ENCODE data around the gene GABBR2. TPM values are rescaled to one million over a fixed set of nuclear protein-coding genes. Genes with fewer than 3 reads are reported as not detected.

GABBR2 gene
- total and polyA plus RNA-seq, 2 donors (not counting 1 experiment from before 2014, with no cell fraction given) = 0.03 TPM; not detected in 1

GRCh38 chr9:98635374-98635773, 73.4 kb downstream of the GABBR2 start:
- CTCF ChIA-PET = no interaction called here
- Histone ChIP-seq H4K20me1 (ENCODE audit: control insufficient read depth, insufficient read depth, low read length, poor library complexity, severe bottlenecking) (no peaks in the 10 kb centered on the region), H3K9me3 (ENCODE audit: control extremely low read depth in 1 of 3, control insufficient read depth in 2 of 3, insufficient read depth in 1 of 3, low read length in 2 of 3) (peaks cover 0 to 3% (median 0%) of the 10 kb centered on the region in 3 donors), H3K4me1 (ENCODE audit: control insufficient read depth in 2 of 2, insufficient read depth in 2 of 2, low read length in 2 of 2) (no peaks in the 10 kb centered on the region), H3K27me3 (replicated peaks in 1 of 4; ENCODE audit: control extremely low read depth in 1 of 4, control insufficient read depth in 3 of 4, insufficient read depth in 4 of 4, low read length in 3 of 4) (no peaks in the 10 kb centered on the region), H3K4me2 (replicated peaks; ENCODE audit: low read depth, low read length, poor library complexity, severe bottlenecking) (no peak overlapping the region), H3K9ac (ENCODE audit: low read length) (no peak overlapping the region), H2AFZ (ENCODE audit: insufficient read depth, low read depth, low read length, poor library complexity, severe bottlenecking) (no peak overlapping the region), H3K27ac (ENCODE audit: low read length in 2 of 2) (no peak overlapping the region), H3K4me3 (ENCODE audit: control extremely low read depth in 1 of 5, extremely low read depth in 1 of 5, insufficient read depth in 1 of 5, low read depth in 2 of 5, low read length in 4 of 5) (no peak overlapping the region), H3K36me3 (replicated peaks in 1 of 2; ENCODE audit: control extremely low read depth in 1 of 2, control insufficient read depth in 1 of 2, extremely low read depth in 1 of 2, insufficient read depth in 2 of 2, low read length in 1 of 2) (no peaks in the 10 kb centered on the region), H3K79me2 (ENCODE audit: control insufficient read depth, insufficient read depth, low read length) (no peaks in the 10 kb centered on the region)
- TF ChIP-seq EZH2 (IDR thresholded peaks at IDR 0.05; ENCODE audit: borderline replicate concordance, insufficient read depth, low read depth, low read length, poor library complexity, severe bottlenecking) (no peak), CTCF (IDR thresholded peaks at IDR 0.05) (no peak)
- Mint-ChIP-seq H3K9me3 (ENCODE audit: insufficient read depth) (no peaks in the 10 kb centered on the region), H3K27ac (no peak overlapping the region), H3K4me1 (no peaks in the 10 kb centered on the region), H3K4me3 (no peak overlapping the region), H3K27me3 (peaks cover 9% of the 10 kb centered on the region)
- 83% methylated on average over 1 of the region's 2 CpGs for WGBS (ENCODE audit: insufficient coverage)
- DNase-seq (no peak), ATAC-seq (ENCODE audit: low read depth) (no peak)
- intact Hi-C loops (cut with micrococcal nuclease) = no loop called here
- POLR2A ChIA-PET = no interaction called here

GRCh38 chr9:98634685-98635336, 73.9 kb downstream of the GABBR2 start:
- Histone ChIP-seq H3K9me3 (ENCODE audit: control extremely low read depth in 1 of 3, control insufficient read depth in 2 of 3, insufficient read depth in 1 of 3, low read length in 2 of 3) (peaks cover 0 to 3% (median 0%) of the 10 kb centered on the region in 3 donors), H3K27me3 (replicated peaks in 1 of 4; ENCODE audit: control extremely low read depth in 1 of 4, control insufficient read depth in 3 of 4, insufficient read depth in 4 of 4, low read length in 3 of 4) (no peaks in the 10 kb centered on the region), H3K27ac (ENCODE audit: low read length in 2 of 2) (no peak overlapping the region), H3K4me1 (ENCODE audit: control insufficient read depth in 2 of 2, insufficient read depth in 2 of 2, low read length in 2 of 2) (no peaks in the 10 kb centered on the region), H3K4me2 (replicated peaks; ENCODE audit: low read depth, low read length, poor library complexity, severe bottlenecking) (no peak overlapping the region), H3K9ac (ENCODE audit: low read length) (no peak overlapping the region), H4K20me1 (ENCODE audit: control insufficient read depth, insufficient read depth, low read length, poor library complexity, severe bottlenecking) (no peaks in the 10 kb centered on the region), H3K79me2 (ENCODE audit: control insufficient read depth, insufficient read depth, low read length) (no peaks in the 10 kb centered on the region), H3K36me3 (replicated peaks in 1 of 2; ENCODE audit: control extremely low read depth in 1 of 2, control insufficient read depth in 1 of 2, extremely low read depth in 1 of 2, insufficient read depth in 2 of 2, low read length in 1 of 2) (no peaks in the 10 kb centered on the region), H2AFZ (ENCODE audit: insufficient read depth, low read depth, low read length, poor library complexity, severe bottlenecking) (no peak overlapping the region), H3K4me3 (ENCODE audit: control extremely low read depth in 1 of 5, extremely low read depth in 1 of 5, insufficient read depth in 1 of 5, low read depth in 2 of 5, low read length in 4 of 5) (no peak overlapping the region)
- ChIA-PET POLR2A (no interaction called here), CTCF (no interaction called here)
- TF ChIP-seq CTCF (IDR thresholded peaks at IDR 0.05) (no peak), EZH2 (IDR thresholded peaks at IDR 0.05; ENCODE audit: borderline replicate concordance, insufficient read depth, low read depth, low read length, poor library complexity, severe bottlenecking) (no peak)
- WGBS (ENCODE audit: insufficient coverage) = 93% methylated on average over 7 of the region's 7 CpGs
- no peaks in the 10 kb centered on the region for H3K9me3 Mint-ChIP-seq (ENCODE audit: insufficient read depth)
- ATAC-seq (ENCODE audit: low read depth) (no peak), DNase-seq (no peak)
- H3K4me1 Mint-ChIP-seq = no peaks in the 10 kb centered on the region
- peaks cover 9% of the 10 kb centered on the region for H3K27me3 Mint-ChIP-seq
- intact Hi-C loops (cut with micrococcal nuclease) = no loop called here
- no peak overlapping the region for H3K4me3 Mint-ChIP-seq
- H3K27ac Mint-ChIP-seq = no peak overlapping the region

Measured in B cell (primary cell).